K562 (cell line): ENCODE measurements around the gene SLC5A10. TPM values are rescaled to one million over a fixed set of nuclear protein-coding genes. Genes with fewer than 3 reads are reported as not detected.

Source experiments
- ATAC-seq: fragments of 200-7000 bp; cut with Tn5 transposase; 3 replicates; pipeline ENCODE4 v1.9.1; 2020; ENCODE audit warnings: moderate library complexity
- BruUV-seq: library from RNA; stranded (reverse); fragments of 400-500 nt; replicated peaks from 2 replicates; lab custom pipeline; 2021; lab: Mats Ljungman, UMichigan
- CTCF ChIA-PET: fragments of 300-600 bp; formaldehyde crosslinking; extraction: SDS; loops from one replicate; lab custom pipeline; 2021; ENCODE audit warnings: low intra/inter-chr PET ratio; lab: Yijun Ruan, JAX
- POLR2A ChIA-PET: fragments of 300-600, 350-650 bp; sonication (Branson Sonifier 250); formaldehyde crosslinking; extraction: SDS; loops from one replicate; lab custom pipeline; 2021; ENCODE audit warnings: antibody characterized with exemption, inconsistent platforms; lab: Yijun Ruan, JAX
- DNase-seq, 4 experiments: peaks; one replicate each; pipeline versions ENCODE4 v3.0.0 to v3.0.0-alpha.2; 2011 to 2018; ENCODE audit warnings: low spot score in 3 of 4, mixed read lengths in 3 of 4; ENCODE audit errors: extremely low read depth in 1 of 4
- FAIRE-seq: peaks from 2 replicates; lab custom pipeline; 2011; peaks lifted over from hg19 to GRCh38; lab: Jason Lieb, UNC
- H2AFZ ChIP-seq: 2 replicates; pipeline ENCODE4 v1.6.0; 2011; ENCODE audit warnings: low read depth, low read length, control low read depth, inconsistent platforms
- H3K27ac ChIP-seq: fragments of 200-600 bp; 3 replicates; pipeline ENCODE4 v1.8.0; 2011; ENCODE audit warnings: low read depth, mild to moderate bottlenecking, control low read depth, inconsistent platforms, low read length, moderate library complexity, mixed read lengths; ENCODE audit errors: extremely low read depth
- H3K27me3 ChIP-seq, 2 experiments: fragments of 300-600 bp in 1 of 2; 2 replicates in 1 of 2; 3 replicates in 1 of 2; pipeline versions ENCODE4 v1.6.0 to v1.8.0; 2011; ENCODE audit warnings: inconsistent platforms in 2 of 2, low read length in 2 of 2, mild to moderate bottlenecking in 1 of 2, mixed read lengths in 1 of 2, moderate library complexity in 1 of 2; ENCODE audit not compliant: control insufficient read depth in 2 of 2, insufficient read depth in 2 of 2
- H3K36me3 ChIP-seq: fragments of 300-600 bp; 3 replicates; pipeline ENCODE4 v1.8.0; 2011; ENCODE audit warnings: mild to moderate bottlenecking, low read length, inconsistent platforms; ENCODE audit not compliant: control insufficient read depth, insufficient read depth
- H3K4me1 ChIP-seq, 2 experiments: fragments of 200-600 bp in 1 of 2; replicated peaks in 1 of 2; 2 replicates in 1 of 2; 3 replicates in 1 of 2; pipeline versions ENCODE4 v1.5.1 to v1.8.0; 2011; ENCODE audit warnings: inconsistent platforms in 2 of 2, low read length in 2 of 2, mild to moderate bottlenecking in 1 of 2, mixed read lengths in 1 of 2, moderate library complexity in 1 of 2; ENCODE audit not compliant: control insufficient read depth in 2 of 2, insufficient read depth in 2 of 2
- H3K4me2 ChIP-seq: 2 replicates; pipeline ENCODE4 v1.6.1; 2011; ENCODE audit warnings: low read length, control low read depth, inconsistent platforms, mixed read lengths; ENCODE audit not compliant: insufficient read depth
- H3K4me3 ChIP-seq: fragments of 200-600 bp; sonication (generic), shearing (Covaris generic); 2 replicates; pipeline ENCODE4 v1.5.1; 2016; ENCODE audit warnings: control low read depth, inconsistent platforms
- H3K79me2 ChIP-seq: fragments of 200-600 bp; 3 replicates; pipeline ENCODE4 v1.8.0; 2011; ENCODE audit warnings: low read length, inconsistent platforms; ENCODE audit not compliant: control insufficient read depth, insufficient read depth
- H3K9ac ChIP-seq, 2 experiments: 2 replicates each; pipeline versions ENCODE4 v1.6.0 to v1.6.1; 2011; ENCODE audit warnings: low read depth in 2 of 2, low read length in 2 of 2, control low read depth in 1 of 2, inconsistent platforms in 1 of 2, mild to moderate bottlenecking in 1 of 2, mixed read lengths in 1 of 2; ENCODE audit not compliant: insufficient read depth in 1 of 2
- H3K9me1 ChIP-seq: one replicate; pipeline ENCODE4 v1.6.0; 2011; ENCODE audit warnings: inconsistent platforms, mild to moderate bottlenecking, low read length, moderate library complexity; ENCODE audit not compliant: control insufficient read depth, insufficient read depth
- H3K9me3 ChIP-seq: replicated peaks from 2 replicates; pipeline ENCODE4 v1.5.1; 2011; ENCODE audit warnings: low read depth, low read length, inconsistent platforms; ENCODE audit not compliant: control insufficient read depth, insufficient read depth
- H4K20me1 ChIP-seq: replicated peaks from 2 replicates; pipeline ENCODE4 v1.6.1; 2011; ENCODE audit warnings: low read length, inconsistent platforms, mixed read lengths; ENCODE audit not compliant: control insufficient read depth, insufficient read depth
- GTF2A2 ChIP-seq: IDR thresholded peaks from 2 replicates; pipeline ENCODE4 v1.6.1; 2016; ENCODE audit warnings: mild to moderate bottlenecking, missing genetic modification characterization, missing compliant biosample characterization
- MAFK ChIP-seq: IDR thresholded peaks from 2 replicates; pipeline ENCODE4 v1.6.1; 2011; ENCODE audit warnings: low read length, improper control_type of control experiment
- NFIC ChIP-seq: fragments of 450-650 bp; IDR thresholded peaks from 2 replicates; pipeline ENCODE4 v1.6.1; 2017; ENCODE audit warnings: mild to moderate bottlenecking, inconsistent platforms
- NUFIP1 ChIP-seq: fragments of 450-650 bp; IDR thresholded peaks from 2 replicates; pipeline ENCODE4 v1.6.1; 2018; ENCODE audit not compliant: partially characterized antibody
- RBM25 ChIP-seq: fragments of 200-400 bp; formaldehyde crosslinking; IDR thresholded peaks from 2 replicates; pipeline ENCODE4 v1.6.1; 2018; ENCODE audit warnings: low read length, low read depth, moderate library complexity; ENCODE audit not compliant: severe bottlenecking
- STAT5A ChIP-seq: IDR thresholded peaks from 2 replicates; pipeline ENCODE4 v1.6.1; 2012; ENCODE audit warnings: low read length, inconsistent platforms, borderline replicate concordance
- TFAM ChIP-seq: fragments of 250-450 bp; sonication (Bioruptor Pico); conservative IDR thresholded peaks from 2 replicates; pipeline ENCODE4 v1.5.0; 2021; ENCODE audit warnings: mild to moderate bottlenecking, moderate library complexity
- ZNF165 ChIP-seq: fragments of 250-450 bp; sonication (Bioruptor Pico); IDR thresholded peaks from 2 replicates; pipeline ENCODE4 v1.4.0; 2020; ENCODE audit warnings: borderline replicate concordance
- WGBS: fragments of 100-300 bp; shearing (Covaris generic); methylation state at CpG from one replicate; pipeline ENCODE4 v1.1.6; 2016; ENCODE audit warnings: low coverage, mixed read lengths; ENCODE audit not compliant: insufficient coverage; ENCODE audit errors: missing lambda C conversion rate; 5-methylcytosine and 5-hydroxymethylcytosine counted together
- in situ Hi-C: fragments of 300-500 bp; cut with MboI; formaldehyde crosslinking; loops from 4 replicates; pipeline ENCODE4 v1.15.0; 2018; ENCODE audit warnings: inconsistent platforms, mixed read lengths
- intact Hi-C: fragments of 100-400 bp; cut with micrococcal nuclease; formaldehyde crosslinking; loops from 2 replicates; pipeline ENCODE4 v1.14.2; 2022
- polyA plus RNA-seq, 8 experiments: library from polyadenylated mRNA; depleted of rRNA in 4 of 8; stranded (reverse) in 5 of 8; unstranded in 3 of 8; fragments of >200 nt; fragmentation: Nextera tagmentation in 2 of 8; fragmentation: Illumina TruSeq in 1 of 8; extraction: Ambion mirVana in 2 of 8; extraction: Trizol in 1 of 8; gene quantifications; 2 replicates each; pipeline versions ENCODE4 v1.2.1 to v1.2.3, GENCODE V29; 2011 to 2014; ENCODE audit warnings: inconsistent platforms in 1 of 8, missing spikeins in 1 of 8
- total RNA-seq, 7 experiments: library from RNA; depleted of rRNA in 6 of 7; stranded (reverse); fragments of >200 nt in 6 of 7; fragmentation: Illumina TruSeq in 2 of 7; extraction: Trizol in 2 of 7; gene quantifications; 2 replicates each; pipeline versions ENCODE4 v1.2.1 to v1.2.3, GENCODE V29; 2011 to 2021; ENCODE audit warnings: low replicate concordance in 1 of 7
- TF ChIP-seq, protein P1 (sequence below): sonication (generic); formaldehyde crosslinking; IDR thresholded peaks from 2 replicates; pipeline ENCODE4 v1.8.0; 2022; ENCODE audit warnings: missing genetic modification reagents, mild to moderate bottlenecking, moderate library complexity, borderline replicate concordance
- TF ChIP-seq, protein P2 (sequence below): fragments of 250-450 bp; sonication (Bioruptor Pico); IDR thresholded peaks from 2 replicates; pipeline ENCODE4 v1.9.0; 2021; ENCODE audit warnings: mild to moderate bottlenecking, inconsistent platforms
- TF ChIP-seq, protein P3 (sequence below): fragments of 250-450 bp; sonication (Bioruptor Pico); IDR thresholded peaks from 2 replicates; pipeline ENCODE4 v1.5.0; 2021

The SLC5A10 gene
- total and polyA plus RNA-seq, 9 of the 15 experiments (the other 6 are each of a cell fraction or from before 2014, with no cell fraction given): 0.03 to 0.09 (median 0.03) TPM; not detected in 5

DNA sequence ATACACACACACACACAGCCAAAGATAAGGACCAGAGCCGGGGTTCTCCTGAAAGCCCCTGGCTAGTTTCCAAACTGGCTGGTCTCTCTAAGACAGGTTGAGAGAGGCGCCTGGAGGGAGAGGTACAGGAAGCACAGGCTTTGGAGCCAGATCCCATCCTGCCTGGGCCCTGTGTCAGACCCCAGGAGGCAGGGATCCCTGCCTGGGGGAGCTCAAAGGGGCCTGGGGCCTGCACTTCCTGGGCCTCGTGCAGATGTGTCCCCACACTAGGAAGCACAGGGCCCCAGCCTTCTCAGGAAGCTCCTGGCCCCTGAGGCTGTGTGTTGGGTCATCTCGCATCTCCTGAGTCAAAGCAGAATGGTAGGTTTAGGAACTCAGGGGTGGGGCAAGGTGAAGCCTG, 16.0 kb downstream of the SLC5A10 start:
- 0% methylated on average over 1 of the region's 4 CpGs for WGBS
- Histone ChIP-seq H3K4me2 (no peak overlapping the region), H4K20me1 (0 out of 2 replicates have a peak, but pooled peaks cover 3% of the 10 kb centered on the region), H3K4me1 (peaks cover 0 to 31% of the 10 kb centered on the region in 2 experiments; a peak in 3 of 5 replicates), H3K9me1 (no peaks in the 10 kb centered on the region), H3K27me3 (no peaks in the 10 kb centered on the region), H3K27ac (no peak overlapping the region), H3K79me2 (no peaks in the 10 kb centered on the region), H3K36me3 (peaks cover 14% of the 10 kb centered on the region; the same call in 1 of the 3 replicates), H3K9ac (peak overlapping the region in 1 of 2 experiments; percentile 31; a peak in 1 of 4 replicates), H3K4me3 (no peak overlapping the region), H3K9me3 (no peaks in the 10 kb centered on the region), H2AFZ (no peak overlapping the region)
- ATAC-seq (peak; percentile 58), DNase-seq (peak; percentile 29 to 59 (median 43)), FAIRE-seq (no peak)
- BruUV-seq: no TSS peak
- POLR2A ChIA-PET: interaction anchor here (1.7 kb wide), 1 partner anchor 14 kb away, joined by 4 read pairs; no protein-coding TSS in a partner anchor
- in situ Hi-C loops: no loop called here
- CTCF ChIA-PET: no interaction called here
- TF ChIP-seq RBM25: no peak
- peak; percentile 47; the same call in 1 of the 2 replicates for TF ChIP-seq NFIC
- intact Hi-C loops: no loop called here

DNA sequence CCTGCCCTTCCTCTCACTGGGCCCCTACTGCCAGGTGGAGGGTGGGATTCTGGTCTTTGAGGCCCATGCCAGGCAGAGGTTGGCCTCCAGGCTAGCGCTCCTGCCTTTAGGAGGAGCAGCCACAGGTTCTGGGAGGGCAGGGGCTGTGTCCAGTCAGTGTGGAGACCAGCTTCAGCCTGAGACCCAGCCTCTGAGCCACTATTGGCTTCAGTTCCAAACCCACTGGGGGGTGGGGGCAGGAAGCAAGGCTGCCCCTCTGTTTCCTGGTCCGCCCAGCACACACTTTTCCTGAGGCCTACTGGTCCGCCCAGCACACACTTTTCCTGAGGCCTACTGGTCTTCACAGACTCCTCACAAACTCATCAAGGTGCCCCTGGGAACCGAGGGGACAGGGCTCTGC, 16.4 kb downstream of the SLC5A10 start:
- 63% methylated on average over 2 of the region's 4 CpGs for WGBS
- Histone ChIP-seq H3K4me3 (no peak overlapping the region), H4K20me1 (0 out of 2 replicates have a peak, but pooled peaks cover 3% of the 10 kb centered on the region), H2AFZ (no peak overlapping the region), H3K9me1 (no peaks in the 10 kb centered on the region), H3K36me3 (peaks cover 14% of the 10 kb centered on the region; the same call in 1 of the 3 replicates), H3K9me3 (no peaks in the 10 kb centered on the region), H3K9ac (peak overlapping the region in 1 of 2 experiments; percentile 31; a peak in 2 of 4 replicates), H3K4me2 (no peak overlapping the region), H3K4me1 (peaks cover 0 to 35% of the 10 kb centered on the region in 2 experiments; a peak in 3 of 5 replicates), H3K79me2 (no peaks in the 10 kb centered on the region), H3K27ac (no peak overlapping the region), H3K27me3 (no peaks in the 10 kb centered on the region)
- intact Hi-C loops (no loop called here), in situ Hi-C loops (no loop called here)
- ATAC-seq (peak; percentile 10; the same call in 2 of the 3 replicates), DNase-seq (no peak), FAIRE-seq (no peak)
- ChIA-PET CTCF (no interaction called here), POLR2A (interaction anchor here (1.7 kb wide), 1 partner anchor 14 kb away, joined by 4 read pairs; no protein-coding TSS in a partner anchor)
- BruUV-seq: no TSS peak
- TF ChIP-seq, protein P1, sequence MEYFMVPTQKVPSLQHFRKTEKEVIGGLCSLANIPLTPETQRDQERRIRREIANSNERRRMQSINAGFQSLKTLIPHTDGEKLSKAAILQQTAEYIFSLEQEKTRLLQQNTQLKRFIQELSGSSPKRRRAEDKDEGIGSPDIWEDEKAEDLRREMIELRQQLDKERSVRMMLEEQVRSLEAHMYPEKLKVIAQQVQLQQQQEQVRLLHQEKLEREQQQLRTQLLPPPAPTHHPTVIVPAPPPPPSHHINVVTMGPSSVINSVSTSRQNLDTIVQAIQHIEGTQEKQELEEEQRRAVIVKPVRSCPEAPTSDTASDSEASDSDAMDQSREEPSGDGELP (CRISPR knock-in tag): no peak
- TF ChIP-seq, protein P2, sequence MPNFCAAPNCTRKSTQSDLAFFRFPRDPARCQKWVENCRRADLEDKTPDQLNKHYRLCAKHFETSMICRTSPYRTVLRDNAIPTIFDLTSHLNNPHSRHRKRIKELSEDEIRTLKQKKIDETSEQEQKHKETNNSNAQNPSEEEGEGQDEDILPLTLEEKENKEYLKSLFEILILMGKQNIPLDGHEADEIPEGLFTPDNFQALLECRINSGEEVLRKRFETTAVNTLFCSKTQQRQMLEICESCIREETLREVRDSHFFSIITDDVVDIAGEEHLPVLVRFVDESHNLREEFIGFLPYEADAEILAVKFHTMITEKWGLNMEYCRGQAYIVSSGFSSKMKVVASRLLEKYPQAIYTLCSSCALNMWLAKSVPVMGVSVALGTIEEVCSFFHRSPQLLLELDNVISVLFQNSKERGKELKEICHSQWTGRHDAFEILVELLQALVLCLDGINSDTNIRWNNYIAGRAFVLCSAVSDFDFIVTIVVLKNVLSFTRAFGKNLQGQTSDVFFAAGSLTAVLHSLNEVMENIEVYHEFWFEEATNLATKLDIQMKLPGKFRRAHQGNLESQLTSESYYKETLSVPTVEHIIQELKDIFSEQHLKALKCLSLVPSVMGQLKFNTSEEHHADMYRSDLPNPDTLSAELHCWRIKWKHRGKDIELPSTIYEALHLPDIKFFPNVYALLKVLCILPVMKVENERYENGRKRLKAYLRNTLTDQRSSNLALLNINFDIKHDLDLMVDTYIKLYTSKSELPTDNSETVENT (CRISPR knock-in tag): no peak
- TF ChIP-seq NUFIP1: no peak
- no peak for TF ChIP-seq GTF2A2 (tag)
- no peak for TF ChIP-seq TFAM (CRISPR knock-in tag)
- no peak for TF ChIP-seq ZNF165 (CRISPR knock-in tag)
- no peak for TF ChIP-seq MAFK
- TF ChIP-seq, protein P3, sequence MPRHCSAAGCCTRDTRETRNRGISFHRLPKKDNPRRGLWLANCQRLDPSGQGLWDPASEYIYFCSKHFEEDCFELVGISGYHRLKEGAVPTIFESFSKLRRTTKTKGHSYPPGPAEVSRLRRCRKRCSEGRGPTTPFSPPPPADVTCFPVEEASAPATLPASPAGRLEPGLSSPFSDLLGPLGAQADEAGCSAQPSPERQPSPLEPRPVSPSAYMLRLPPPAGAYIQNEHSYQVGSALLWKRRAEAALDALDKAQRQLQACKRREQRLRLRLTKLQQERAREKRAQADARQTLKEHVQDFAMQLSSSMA: no peak
- no peak for TF ChIP-seq STAT5A
